ENCODE data around the gene PCCA.
A peak's percentile ranks its signal among the peaks of the same experiment; 100 is the strongest.

PCCA gene

DNA sequence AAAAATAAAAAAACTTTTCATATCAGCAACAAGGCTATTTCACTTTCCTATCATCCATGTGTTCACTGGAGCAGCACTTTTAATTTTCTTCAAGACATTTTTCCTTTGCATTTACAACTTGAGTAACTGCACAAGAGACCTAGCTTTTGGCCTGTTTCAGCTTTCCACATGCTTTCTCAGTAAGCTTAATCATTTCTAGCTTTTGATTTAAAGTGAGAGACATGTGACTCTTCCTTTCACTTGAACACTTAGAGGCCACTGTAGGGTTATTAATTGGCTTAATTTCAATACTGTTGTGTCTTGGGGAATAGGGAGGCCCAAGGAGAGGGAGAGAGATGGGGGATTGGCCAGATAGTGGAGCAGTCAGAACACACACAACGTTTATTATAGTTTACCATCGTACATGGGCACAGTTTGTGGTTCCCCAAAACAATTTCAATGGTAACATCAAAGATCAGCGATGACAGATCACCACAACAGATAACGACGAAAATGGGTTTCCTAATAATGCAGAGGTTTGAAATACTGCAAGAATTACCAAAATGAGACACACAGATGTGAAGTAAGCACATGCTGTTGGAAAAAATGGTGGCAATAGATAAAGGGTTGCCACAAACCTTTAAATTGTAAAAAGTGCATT is 382.1 kb downstream of the PCCA start:
- Histone ChIP-seq H4K20me1 (ENCODE audit: insufficient read depth, low read length) (no peaks in the 10 kb centered on the region), H3K79me2 (ENCODE audit: low read length) (no peaks in the 10 kb centered on the region), H3K27ac (ENCODE audit: low read length) (peak overlapping the region; percentile 82), H3K4me1 (ENCODE audit: low read length) (peaks cover 60% of the 10 kb centered on the region), H2AFZ (ENCODE audit: low read depth, low read length) (no peak overlapping the region; the same call in 1 of the 2 replicates), H3K9ac (ENCODE audit: low read length) (peak overlapping the region; percentile 16; the same call in 1 of the 2 replicates), H3K4me3 (ENCODE audit: low read length) (no peak overlapping the region), H3K27me3 (ENCODE audit: low read depth, low read length) (no peaks in the 10 kb centered on the region), H3K9me3 (ENCODE audit: insufficient read depth, low read length) (no peaks in the 10 kb centered on the region), H3K36me3 (replicated peaks; ENCODE audit: low read depth, low read length) (no peaks in the 10 kb centered on the region), H3K4me2 (ENCODE audit: low read length) (peak overlapping the region; percentile 44)
- TF ChIP-seq, protein P1, sequence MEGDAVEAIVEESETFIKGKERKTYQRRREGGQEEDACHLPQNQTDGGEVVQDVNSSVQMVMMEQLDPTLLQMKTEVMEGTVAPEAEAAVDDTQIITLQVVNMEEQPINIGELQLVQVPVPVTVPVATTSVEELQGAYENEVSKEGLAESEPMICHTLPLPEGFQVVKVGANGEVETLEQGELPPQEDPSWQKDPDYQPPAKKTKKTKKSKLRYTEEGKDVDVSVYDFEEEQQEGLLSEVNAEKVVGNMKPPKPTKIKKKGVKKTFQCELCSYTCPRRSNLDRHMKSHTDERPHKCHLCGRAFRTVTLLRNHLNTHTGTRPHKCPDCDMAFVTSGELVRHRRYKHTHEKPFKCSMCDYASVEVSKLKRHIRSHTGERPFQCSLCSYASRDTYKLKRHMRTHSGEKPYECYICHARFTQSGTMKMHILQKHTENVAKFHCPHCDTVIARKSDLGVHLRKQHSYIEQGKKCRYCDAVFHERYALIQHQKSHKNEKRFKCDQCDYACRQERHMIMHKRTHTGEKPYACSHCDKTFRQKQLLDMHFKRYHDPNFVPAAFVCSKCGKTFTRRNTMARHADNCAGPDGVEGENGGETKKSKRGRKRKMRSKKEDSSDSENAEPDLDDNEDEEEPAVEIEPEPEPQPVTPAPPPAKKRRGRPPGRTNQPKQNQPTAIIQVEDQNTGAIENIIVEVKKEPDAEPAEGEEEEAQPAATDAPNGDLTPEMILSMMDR (IDR thresholded peaks at IDR 0.05; ENCODE audit: low read depth, low read length): no peak
- no peak for TF ChIP-seq EZH2phosphoT487 (IDR thresholded peaks at IDR 0.05; ENCODE audit: low read depth)

DNA sequence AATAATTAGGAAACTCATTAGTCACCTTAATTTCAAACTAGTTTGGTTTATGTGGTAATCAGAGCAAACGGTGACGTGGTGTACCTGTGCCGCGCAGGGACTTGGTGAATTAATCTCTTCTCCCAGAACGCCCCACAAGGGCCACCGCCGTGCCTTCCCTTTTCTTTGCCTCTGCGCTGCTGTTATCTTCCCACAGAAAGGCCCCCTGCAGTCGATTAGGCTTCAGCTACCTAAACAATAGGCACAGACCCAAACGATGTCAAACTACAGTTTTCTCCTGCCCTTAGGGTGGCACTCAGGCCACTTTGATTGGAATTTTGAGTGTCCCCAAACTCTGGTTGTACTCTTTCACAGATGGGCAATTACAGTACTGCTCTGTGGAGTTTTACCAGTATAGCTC is 384.2 kb downstream of the PCCA start:
- Histone ChIP-seq H3K27me3 (ENCODE audit: low read depth, low read length) (no peaks in the 10 kb centered on the region), H3K27ac (ENCODE audit: low read length) (no peak overlapping the region), H3K9me3 (ENCODE audit: insufficient read depth, low read length) (no peaks in the 10 kb centered on the region), H2AFZ (ENCODE audit: low read depth, low read length) (no peak overlapping the region), H3K4me3 (ENCODE audit: low read length) (no peak overlapping the region), H3K9ac (ENCODE audit: low read length) (no peak overlapping the region), H3K36me3 (replicated peaks; ENCODE audit: low read depth, low read length) (no peaks in the 10 kb centered on the region), H3K4me1 (ENCODE audit: low read length) (peaks cover 81% of the 10 kb centered on the region), H4K20me1 (ENCODE audit: insufficient read depth, low read length) (no peaks in the 10 kb centered on the region), H3K4me2 (ENCODE audit: low read length) (no peak overlapping the region), H3K79me2 (ENCODE audit: low read length) (no peaks in the 10 kb centered on the region)
- no peak for TF ChIP-seq EZH2phosphoT487 (IDR thresholded peaks at IDR 0.05; ENCODE audit: low read depth)
- TF ChIP-seq, protein P1 (IDR thresholded peaks at IDR 0.05; ENCODE audit: low read depth, low read length): no peak

DNA sequence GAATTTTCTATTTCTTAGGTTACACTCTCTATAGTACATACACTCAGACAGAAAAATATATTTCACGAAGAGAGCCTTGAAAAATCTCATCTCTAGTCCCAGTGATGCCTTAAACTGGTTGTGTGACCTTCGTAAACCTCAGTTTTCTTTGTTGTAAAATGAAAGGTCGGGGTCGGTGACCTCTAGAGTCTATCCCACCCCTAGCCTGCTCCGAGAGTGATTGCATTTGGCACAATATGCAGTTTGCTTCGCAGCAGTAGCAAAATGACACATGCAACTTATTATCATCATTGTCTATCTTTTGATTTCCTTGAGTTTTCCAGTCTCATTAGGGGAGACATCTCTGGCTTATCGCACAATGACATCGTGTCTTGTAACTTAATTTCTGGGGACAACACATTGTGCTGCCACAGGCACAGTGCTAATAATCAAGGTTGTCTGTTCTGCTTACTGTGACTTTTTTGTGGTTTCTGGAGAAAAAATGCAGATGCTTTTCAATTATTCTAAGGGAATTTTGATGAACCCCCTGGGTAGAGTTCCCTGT is 384.7 kb downstream of the PCCA start:
- no peak overlapping the region for H2AFZ ChIP-seq (ENCODE audit: low read depth, low read length)
- no peaks in the 10 kb centered on the region for H3K79me2 ChIP-seq (ENCODE audit: low read length)
- no peaks in the 10 kb centered on the region for H3K9me3 ChIP-seq (ENCODE audit: insufficient read depth, low read length)
- no peaks in the 10 kb centered on the region for H3K36me3 ChIP-seq (replicated peaks; ENCODE audit: low read depth, low read length)
- no peak overlapping the region for H3K9ac ChIP-seq (ENCODE audit: low read length)
- no peak overlapping the region for H3K4me3 ChIP-seq (ENCODE audit: low read length)
- TF ChIP-seq, protein P1 (IDR thresholded peaks at IDR 0.05; ENCODE audit: low read depth, low read length): no peak
- TF ChIP-seq EZH2phosphoT487 (IDR thresholded peaks at IDR 0.05; ENCODE audit: low read depth): no peak
- H3K27ac ChIP-seq (ENCODE audit: low read length): no peak overlapping the region
- no peaks in the 10 kb centered on the region for H4K20me1 ChIP-seq (ENCODE audit: insufficient read depth, low read length)
- no peak overlapping the region for H3K4me2 ChIP-seq (ENCODE audit: low read length)
- H3K4me1 ChIP-seq (ENCODE audit: low read length): peaks cover 85% of the 10 kb centered on the region
- no peaks in the 10 kb centered on the region for H3K27me3 ChIP-seq (ENCODE audit: low read depth, low read length)

DNA sequence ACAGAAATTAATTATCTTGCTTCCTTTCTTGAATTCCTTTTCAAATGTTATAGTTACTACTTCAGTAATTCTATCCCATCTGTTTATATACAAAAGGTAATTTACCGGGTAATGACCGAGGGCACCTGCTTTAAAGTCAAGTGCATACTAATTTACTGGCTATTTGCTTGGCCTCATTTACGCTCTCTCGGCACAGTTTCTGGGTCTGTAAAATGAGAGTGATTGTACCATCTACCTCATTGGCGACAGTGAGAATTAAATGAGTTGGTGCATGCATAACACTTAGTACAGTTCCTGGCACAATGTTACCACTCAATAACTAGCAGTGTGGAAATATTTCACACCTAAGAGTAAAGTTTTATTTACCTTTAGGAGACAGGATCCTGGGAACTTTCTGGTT is 388.1 kb downstream of the PCCA start:
- H3K4me3 ChIP-seq (ENCODE audit: low read length): peak overlapping the region; percentile 51
- peak overlapping the region; percentile 82 for H3K27ac ChIP-seq (ENCODE audit: low read length)
- H3K27me3 ChIP-seq (ENCODE audit: low read depth, low read length): no peaks in the 10 kb centered on the region
- H4K20me1 ChIP-seq (ENCODE audit: insufficient read depth, low read length): no peaks in the 10 kb centered on the region
- H3K4me2 ChIP-seq (ENCODE audit: low read length): peak overlapping the region; percentile 76
- peak overlapping the region; percentile 45 for H3K9ac ChIP-seq (ENCODE audit: low read length)
- TF ChIP-seq, protein P1 (IDR thresholded peaks at IDR 0.05; ENCODE audit: low read depth, low read length): no peak
- TF ChIP-seq EZH2phosphoT487 (IDR thresholded peaks at IDR 0.05; ENCODE audit: low read depth): no peak
- no peaks in the 10 kb centered on the region for H3K36me3 ChIP-seq (replicated peaks; ENCODE audit: low read depth, low read length)
- peaks cover 80% of the 10 kb centered on the region for H3K4me1 ChIP-seq (ENCODE audit: low read length)
- H2AFZ ChIP-seq (ENCODE audit: low read depth, low read length): no peak overlapping the region
- no peaks in the 10 kb centered on the region for H3K79me2 ChIP-seq (ENCODE audit: low read length)
- no peaks in the 10 kb centered on the region for H3K9me3 ChIP-seq (ENCODE audit: insufficient read depth, low read length)
